C4-2B (cell line): ENCODE data around the gene SLC39A7.

Experiments
- H3K27ac ChIP-seq: fragments of 450-650 bp; 2 replicates; pipeline ENCODE4 v1.5.1; 2017
- CTCF ChIP-seq: fragments of 450-650 bp; conservative IDR thresholded peaks from 2 replicates; pipeline ENCODE4 v1.5.1; 2017; ENCODE audit warnings: mild to moderate bottlenecking
- ZFX ChIP-seq: fragments of 450-650 bp; IDR thresholded peaks from 2 replicates; pipeline ENCODE4 v1.6.1; 2017

Gene SLC39A7

DNA sequence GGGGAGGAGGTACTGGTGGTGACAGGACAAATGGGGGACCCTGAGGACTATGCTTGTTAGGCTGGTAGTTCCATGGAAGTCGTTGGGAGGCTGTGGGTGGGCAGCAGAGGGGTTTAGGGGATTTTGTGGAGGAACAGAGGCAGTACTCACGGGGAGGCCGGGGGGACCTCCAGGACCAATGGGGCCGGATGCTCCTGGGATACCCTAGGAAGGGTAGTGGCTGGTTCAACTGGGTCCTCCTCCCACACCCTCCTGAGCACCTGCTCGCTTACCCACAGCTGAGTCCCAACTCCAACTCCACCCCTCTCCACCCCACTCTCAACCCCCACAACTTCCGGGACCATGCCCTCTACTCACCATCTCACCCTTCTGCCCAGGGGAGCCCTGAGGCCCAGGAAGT, 34.3 kb upstream of the SLC39A7 start:
- TF ChIP-seq ZFX: no peak
- no peak overlapping the region for H3K27ac ChIP-seq

DNA sequence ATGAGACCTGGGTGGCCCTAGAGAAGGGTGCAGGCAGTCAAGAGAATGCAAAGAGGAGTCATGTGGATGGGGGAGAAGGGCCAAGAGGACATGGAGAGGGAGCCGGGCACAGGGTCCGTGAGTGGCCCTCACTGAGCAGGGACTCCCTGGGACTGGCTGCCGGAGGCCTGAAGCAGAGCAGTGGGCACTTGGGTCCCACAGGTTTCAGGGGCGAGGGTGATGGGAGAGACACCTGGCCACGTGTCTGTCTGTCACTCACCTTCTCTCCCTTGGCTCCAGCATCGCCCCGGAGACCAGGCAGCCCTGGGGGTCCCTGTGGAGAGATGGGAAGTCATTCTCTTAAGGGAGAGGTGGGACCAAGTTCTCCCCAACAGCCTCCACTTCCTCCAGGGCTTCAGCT, 33.9 kb upstream of the SLC39A7 start:
- H3K27ac ChIP-seq: no peak overlapping the region
- no peak for TF ChIP-seq CTCF
- TF ChIP-seq ZFX: no peak

DNA sequence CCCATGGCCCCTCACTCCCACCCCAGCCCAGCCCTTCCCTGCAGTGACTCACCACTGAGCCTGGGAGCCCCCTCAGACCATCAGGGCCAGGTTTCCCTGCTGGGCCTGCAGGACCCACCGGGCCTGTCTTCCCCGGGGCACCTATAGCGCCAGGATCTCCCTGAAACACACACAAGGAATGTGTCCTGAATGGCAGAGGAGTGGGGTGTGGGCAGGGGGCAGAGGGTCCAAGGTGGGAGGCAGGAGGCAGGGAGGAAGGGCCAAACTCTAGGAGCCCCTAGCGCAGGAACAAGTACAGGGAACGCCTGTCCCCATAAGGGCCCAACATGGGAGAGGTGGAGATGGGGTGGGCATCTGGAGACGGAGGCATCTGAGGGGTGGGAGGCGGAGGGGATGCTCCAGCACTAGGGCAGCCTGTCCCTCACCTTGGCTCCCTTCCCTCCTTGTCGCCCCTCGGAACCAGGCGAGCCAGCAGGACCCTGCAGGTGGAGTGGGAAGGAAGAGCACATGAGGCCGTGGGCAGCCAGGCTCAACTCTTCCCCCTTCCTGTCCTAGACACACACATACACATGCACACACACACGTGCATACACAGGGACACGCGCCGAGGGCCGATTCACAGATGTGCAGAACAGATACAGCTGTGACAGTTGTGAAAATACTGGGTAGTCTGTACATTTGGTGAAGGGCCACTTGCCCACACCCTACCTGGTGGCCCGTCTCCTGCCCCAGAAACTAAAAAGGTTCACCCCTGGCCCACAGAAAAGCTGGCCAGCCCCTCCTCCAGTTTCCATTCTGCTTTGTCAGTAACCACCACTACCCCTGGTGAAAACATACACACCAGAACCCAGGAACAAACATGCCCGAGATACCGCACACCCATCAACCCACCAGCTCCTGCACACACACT, 33.0 kb upstream of the SLC39A7 start:
- no peak overlapping the region for H3K27ac ChIP-seq
- TF ChIP-seq CTCF: no peak
- TF ChIP-seq ZFX: no peak

DNA sequence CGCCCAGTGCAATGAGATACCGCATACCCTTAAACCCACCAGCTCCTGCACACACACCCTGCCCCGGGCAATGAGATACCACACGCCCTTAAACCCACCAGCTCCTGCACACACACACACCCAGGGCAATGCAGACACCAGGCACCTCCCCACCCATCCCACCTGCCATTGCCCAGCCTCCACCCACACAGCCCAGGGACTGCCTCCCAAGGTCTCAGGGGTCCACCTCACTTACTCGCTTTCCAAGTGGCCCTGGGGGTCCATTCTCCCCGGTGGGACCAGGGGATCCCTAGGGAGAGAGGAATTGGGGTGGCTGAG, 32.4 kb upstream of the SLC39A7 start:
- TF ChIP-seq ZFX (no peak), CTCF (no peak)
- H3K27ac ChIP-seq: no peak overlapping the region

DNA sequence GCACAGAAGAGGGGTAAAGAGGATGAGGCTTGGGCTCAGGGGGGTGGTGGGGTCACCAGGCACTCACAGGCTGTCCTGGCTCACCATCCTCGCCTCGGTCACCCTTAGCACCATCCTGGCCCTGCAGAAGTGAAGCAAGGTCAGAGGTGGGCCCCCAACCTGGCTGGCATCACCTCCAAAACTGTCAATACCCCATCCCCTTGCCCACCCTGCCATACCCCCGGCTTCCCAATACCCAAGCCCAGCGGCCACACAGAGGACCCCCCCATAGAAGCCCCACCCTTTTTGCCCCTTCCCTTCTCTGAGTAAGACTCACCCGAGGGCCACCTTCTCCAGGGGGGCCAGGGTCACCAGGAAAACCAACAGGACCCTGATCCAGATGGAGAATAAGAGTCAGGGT, 32.0 kb upstream of the SLC39A7 start:
- TF ChIP-seq CTCF (no peak), ZFX (no peak)
- H3K27ac ChIP-seq: no peak overlapping the region

DNA sequence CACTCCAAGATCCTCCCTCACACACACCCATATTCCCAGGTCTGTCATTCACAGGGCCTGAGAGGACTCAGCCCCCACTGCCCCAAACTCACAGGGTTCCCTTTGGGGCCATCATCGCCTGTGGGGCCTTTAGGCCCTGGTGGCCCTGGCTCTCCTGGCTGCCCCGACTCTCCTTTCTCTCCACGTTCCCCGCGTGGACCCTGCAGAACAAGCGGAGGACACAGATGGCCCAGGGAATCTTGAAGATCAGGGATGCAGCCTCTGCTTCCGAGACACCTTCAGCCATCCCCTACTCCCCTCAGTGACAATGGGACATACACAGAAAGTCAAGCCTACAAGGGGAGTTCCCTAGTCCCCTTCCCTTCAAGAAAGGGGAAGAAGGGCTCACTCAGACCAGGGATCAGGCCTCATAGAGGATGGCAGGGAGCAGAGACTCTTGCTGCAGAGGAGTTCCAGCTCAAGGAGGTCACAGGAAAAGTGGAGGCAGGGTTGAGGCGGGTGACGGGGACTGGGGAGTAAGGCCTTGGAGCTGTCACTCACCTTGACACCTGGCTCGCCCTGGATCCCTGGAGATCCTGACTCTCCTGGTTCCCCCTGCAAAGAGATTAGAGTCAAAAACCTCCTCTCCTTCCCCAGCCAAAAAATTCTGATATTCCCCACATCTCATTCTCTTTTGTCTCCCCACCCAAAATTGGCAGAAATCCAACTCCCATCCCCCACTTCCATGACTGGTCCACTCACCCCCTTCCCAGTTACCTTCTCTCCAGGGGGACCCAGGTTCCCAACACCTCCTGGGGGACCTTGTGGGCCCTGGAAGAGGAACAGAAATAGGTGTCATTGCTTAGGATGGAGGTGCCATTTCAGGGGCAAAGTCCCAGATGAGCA, 31.1 kb upstream of the SLC39A7 start:
- TF ChIP-seq CTCF (no peak), ZFX (no peak)

DNA sequence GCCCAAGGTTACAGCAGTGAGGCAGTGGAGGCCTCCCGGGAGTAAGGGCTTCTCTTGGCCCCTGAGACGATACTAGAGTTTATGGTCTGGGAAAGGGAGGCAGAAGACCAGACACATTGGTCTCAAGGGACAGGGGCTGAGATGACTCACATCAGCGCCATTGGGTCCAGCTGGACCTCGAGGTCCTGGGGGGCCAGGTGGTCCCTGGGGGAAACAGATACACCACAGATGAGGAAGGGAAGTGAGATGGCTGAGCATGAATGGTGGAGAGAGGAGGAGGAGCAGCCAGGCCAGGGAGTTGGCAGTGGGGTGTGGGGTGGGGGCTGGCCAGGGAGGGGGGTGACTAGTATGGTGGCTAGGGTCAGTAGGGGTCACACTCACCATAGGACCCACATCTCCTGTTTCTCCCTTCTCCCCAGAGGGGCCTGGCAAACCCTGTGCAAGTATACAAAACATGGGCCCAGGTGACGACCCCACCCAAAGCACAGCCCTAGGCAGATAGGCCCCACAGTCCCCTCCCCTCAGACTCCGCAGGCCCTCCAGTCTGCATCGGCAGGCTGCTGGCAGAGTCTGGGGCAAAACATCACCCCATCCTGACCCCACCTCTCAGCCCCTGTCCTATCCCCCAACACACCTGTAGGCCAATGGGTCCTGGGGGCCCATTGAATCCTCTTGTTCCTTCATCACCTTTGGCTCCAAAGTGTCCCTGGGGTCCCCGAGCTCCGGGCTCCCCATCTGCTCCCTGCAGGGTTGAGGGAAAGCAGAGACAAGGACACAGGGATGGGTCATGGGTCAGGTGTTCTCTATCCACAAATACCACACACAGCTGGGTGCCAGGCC, 30.3 kb upstream of the SLC39A7 start:
- no peak for TF ChIP-seq CTCF
- no peak for TF ChIP-seq ZFX

More for the DNA sequence above, 31.1 kb upstream of the SLC39A7 start:
- H3K27ac ChIP-seq: no peak overlapping the region

More for the DNA sequence above, 30.3 kb upstream of the SLC39A7 start:
- H3K27ac ChIP-seq: no peak overlapping the region
